ENCODE data around the gene GSTT4. TPM values are rescaled to one million over a fixed set of nuclear protein-coding genes. Genes with fewer than 3 reads are reported as not detected.

GSTT4 gene
- total and polyA plus RNA-seq, 2 experiments from 2014 or later, result not detected

DNA sequence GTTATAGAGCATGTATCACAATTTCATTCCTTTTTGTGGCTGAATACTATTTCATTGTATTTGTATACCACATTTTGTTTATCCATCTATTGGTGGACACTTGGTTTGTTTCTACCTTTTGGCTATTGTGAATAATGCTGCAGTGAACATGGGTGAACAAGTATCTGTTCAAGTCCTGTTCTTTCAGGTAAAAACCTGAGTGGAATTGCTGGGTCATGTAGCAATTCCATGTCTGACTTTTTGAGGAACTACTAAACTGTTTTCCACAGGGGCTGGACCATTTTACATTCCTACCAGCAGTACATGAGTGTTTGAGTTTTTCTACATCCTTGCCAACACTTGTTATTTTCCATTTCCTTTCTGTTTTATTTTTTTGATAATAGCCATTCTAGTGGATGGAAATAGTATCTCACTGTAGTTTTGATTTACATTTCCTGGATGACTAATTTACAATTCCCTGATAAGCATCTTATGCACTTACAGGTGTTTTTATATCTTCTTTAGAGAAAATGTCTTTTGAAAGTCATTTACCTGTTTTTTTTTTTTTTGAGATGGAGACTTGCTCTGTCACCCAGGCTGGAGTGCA is 18.0 kb upstream of the GSTT4 start:
- peaks cover under 1% of the 10 kb centered on the region for H4K20me1 ChIP-seq (ENCODE audit: insufficient read depth, poor library complexity, severe bottlenecking)
- no peaks in the 10 kb centered on the region for H3K9me2 ChIP-seq (replicated peaks; ENCODE audit: insufficient read depth)
- H3K27me3 ChIP-seq, result no peaks in the 10 kb centered on the region
- H3K36me3 ChIP-seq (replicated peaks; ENCODE audit: insufficient read depth, low read depth), result no peaks in the 10 kb centered on the region
- TF ChIP-seq, protein P1, sequence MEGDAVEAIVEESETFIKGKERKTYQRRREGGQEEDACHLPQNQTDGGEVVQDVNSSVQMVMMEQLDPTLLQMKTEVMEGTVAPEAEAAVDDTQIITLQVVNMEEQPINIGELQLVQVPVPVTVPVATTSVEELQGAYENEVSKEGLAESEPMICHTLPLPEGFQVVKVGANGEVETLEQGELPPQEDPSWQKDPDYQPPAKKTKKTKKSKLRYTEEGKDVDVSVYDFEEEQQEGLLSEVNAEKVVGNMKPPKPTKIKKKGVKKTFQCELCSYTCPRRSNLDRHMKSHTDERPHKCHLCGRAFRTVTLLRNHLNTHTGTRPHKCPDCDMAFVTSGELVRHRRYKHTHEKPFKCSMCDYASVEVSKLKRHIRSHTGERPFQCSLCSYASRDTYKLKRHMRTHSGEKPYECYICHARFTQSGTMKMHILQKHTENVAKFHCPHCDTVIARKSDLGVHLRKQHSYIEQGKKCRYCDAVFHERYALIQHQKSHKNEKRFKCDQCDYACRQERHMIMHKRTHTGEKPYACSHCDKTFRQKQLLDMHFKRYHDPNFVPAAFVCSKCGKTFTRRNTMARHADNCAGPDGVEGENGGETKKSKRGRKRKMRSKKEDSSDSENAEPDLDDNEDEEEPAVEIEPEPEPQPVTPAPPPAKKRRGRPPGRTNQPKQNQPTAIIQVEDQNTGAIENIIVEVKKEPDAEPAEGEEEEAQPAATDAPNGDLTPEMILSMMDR (IDR thresholded peaks at IDR 0.05; ENCODE audit: poor library complexity), result no peak
- TF ChIP-seq EZH2phosphoT487 (IDR thresholded peaks at IDR 0.05; ENCODE audit: low read depth, severe bottlenecking, unreplicated experiment) (no peak), EZH2 (IDR thresholded peaks at IDR 0.05; ENCODE audit: borderline replicate concordance) (no peak)
- H3K79me2 ChIP-seq, result peaks cover 95% of the 10 kb centered on the region
- H3K27ac ChIP-seq, result no peak overlapping the region
- DNase-seq (ENCODE audit: low spot score), result no peak
- no peaks in the 10 kb centered on the region for H3K9me3 ChIP-seq (ENCODE audit: low read depth)
- H2AFZ ChIP-seq, result no peak overlapping the region
- H3K4me1 ChIP-seq (ENCODE audit: insufficient read depth), result no peaks in the 10 kb centered on the region
- H3K4me2 ChIP-seq, result no peak overlapping the region
- H3K4me3 ChIP-seq, result no peak overlapping the region

DNA sequence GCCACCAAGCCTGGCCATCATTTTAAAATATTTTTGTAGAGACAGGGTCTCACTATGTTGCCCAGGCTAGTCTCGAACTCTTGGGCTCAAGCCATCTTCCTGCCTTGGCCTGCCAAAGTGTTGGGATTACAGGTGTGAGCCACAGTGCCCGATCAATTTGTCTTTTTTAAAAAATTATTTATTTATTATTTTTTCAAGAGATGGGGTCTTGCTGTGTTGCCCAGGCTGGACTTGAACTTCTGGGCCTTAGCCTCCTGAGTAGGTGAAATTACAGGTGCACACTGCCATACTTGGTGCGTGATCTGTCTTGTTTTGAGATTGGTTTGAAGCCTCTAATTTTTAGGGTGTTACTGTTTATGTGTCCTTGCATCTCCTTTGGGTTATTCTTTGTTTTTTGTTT is 16.1 kb upstream of the GSTT4 start:
- Histone ChIP-seq H3K9me2 (replicated peaks; ENCODE audit: insufficient read depth) (no peaks in the 10 kb centered on the region), H3K27ac (no peak overlapping the region), H3K4me1 (ENCODE audit: insufficient read depth) (no peaks in the 10 kb centered on the region), H3K4me2 (no peak overlapping the region), H4K20me1 (ENCODE audit: insufficient read depth, poor library complexity, severe bottlenecking) (no peaks in the 10 kb centered on the region), H2AFZ (no peak overlapping the region), H3K79me2 (peaks cover 94% of the 10 kb centered on the region), H3K36me3 (replicated peaks; ENCODE audit: insufficient read depth, low read depth) (no peaks in the 10 kb centered on the region), H3K4me3 (no peak overlapping the region), H3K27me3 (no peaks in the 10 kb centered on the region), H3K9me3 (ENCODE audit: low read depth) (no peaks in the 10 kb centered on the region)
- TF ChIP-seq, protein P1 (IDR thresholded peaks at IDR 0.05; ENCODE audit: poor library complexity), result no peak
- TF ChIP-seq EZH2 (IDR thresholded peaks at IDR 0.05; ENCODE audit: borderline replicate concordance), result no peak
- TF ChIP-seq EZH2phosphoT487 (IDR thresholded peaks at IDR 0.05; ENCODE audit: low read depth, severe bottlenecking, unreplicated experiment), result no peak
- WGBS (ENCODE audit: low lambda C conversion rate, missing lambda C conversion rate), result 97% methylated on average over 3 of the region's 3 CpGs
- no peak for DNase-seq (ENCODE audit: low spot score)

DNA sequence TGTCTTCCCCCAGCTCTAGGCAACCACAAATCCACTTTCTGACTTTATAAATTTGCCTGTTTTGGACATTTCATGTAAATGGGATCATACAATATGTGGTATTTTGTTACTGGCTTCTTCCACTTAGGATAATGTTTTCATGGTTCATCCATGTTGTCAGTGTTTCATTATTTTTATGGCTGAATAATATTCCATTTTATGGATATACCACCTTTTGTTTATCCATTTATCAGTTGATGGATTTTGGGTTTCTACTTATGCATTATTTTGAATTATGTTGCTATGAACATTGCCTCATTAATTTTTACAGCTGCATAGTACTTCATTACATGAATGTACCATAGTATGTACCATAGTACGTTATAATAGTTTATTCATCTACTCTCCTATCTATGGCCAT is 10.9 kb upstream of the GSTT4 start:
- Histone ChIP-seq H3K27ac (no peak overlapping the region), H3K4me3 (no peak overlapping the region), H3K4me1 (ENCODE audit: insufficient read depth) (peaks cover 12% of the 10 kb centered on the region), H3K36me3 (replicated peaks; ENCODE audit: insufficient read depth, low read depth) (no peaks in the 10 kb centered on the region), H3K79me2 (peaks cover 93% of the 10 kb centered on the region), H3K9me2 (replicated peaks; ENCODE audit: insufficient read depth) (no peaks in the 10 kb centered on the region), H3K9me3 (ENCODE audit: low read depth) (no peaks in the 10 kb centered on the region), H3K27me3 (no peaks in the 10 kb centered on the region), H4K20me1 (ENCODE audit: insufficient read depth, poor library complexity, severe bottlenecking) (no peaks in the 10 kb centered on the region), H3K4me2 (no peak overlapping the region), H2AFZ (no peak overlapping the region)
- TF ChIP-seq, protein P1 (IDR thresholded peaks at IDR 0.05; ENCODE audit: poor library complexity), result no peak
- no peak for TF ChIP-seq EZH2phosphoT487 (IDR thresholded peaks at IDR 0.05; ENCODE audit: low read depth, severe bottlenecking, unreplicated experiment)
- no peak for TF ChIP-seq EZH2 (IDR thresholded peaks at IDR 0.05; ENCODE audit: borderline replicate concordance)
- DNase-seq (ENCODE audit: low spot score), result no peak
- 97% methylated on average over 1 of the region's 1 CpG for WGBS (ENCODE audit: low lambda C conversion rate, missing lambda C conversion rate)

GRCh38 chr22:24011735-24012068 is 6.4 kb upstream of the GSTT4 start:
- TF ChIP-seq, protein P1 (IDR thresholded peaks at IDR 0.05; ENCODE audit: poor library complexity), result no peak
- no peak for TF ChIP-seq EZH2 (IDR thresholded peaks at IDR 0.05; ENCODE audit: borderline replicate concordance)
- TF ChIP-seq EZH2phosphoT487 (IDR thresholded peaks at IDR 0.05; ENCODE audit: low read depth, severe bottlenecking, unreplicated experiment), result no peak
- Histone ChIP-seq H2AFZ (peak overlapping the region; percentile 71), H3K36me3 (replicated peaks; ENCODE audit: insufficient read depth, low read depth) (no peaks in the 10 kb centered on the region), H3K27ac (peak overlapping the region; percentile 81), H3K9me3 (ENCODE audit: low read depth) (no peaks in the 10 kb centered on the region), H3K4me2 (peak overlapping the region; percentile 83), H3K79me2 (peaks cover 53% of the 10 kb centered on the region), H3K27me3 (no peaks in the 10 kb centered on the region), H3K9me2 (replicated peaks; ENCODE audit: insufficient read depth) (no peaks in the 10 kb centered on the region), H4K20me1 (ENCODE audit: insufficient read depth, poor library complexity, severe bottlenecking) (no peaks in the 10 kb centered on the region), H3K4me1 (ENCODE audit: insufficient read depth) (peaks cover 12% of the 10 kb centered on the region), H3K4me3 (peak overlapping the region; percentile 72)
- WGBS (ENCODE audit: low lambda C conversion rate, missing lambda C conversion rate), result 2% methylated on average over 10 of the region's 10 CpGs
- no peak for DNase-seq (ENCODE audit: low spot score)

All from hepatocyte (in vitro differentiated cells).